Stimulated activated CD4-positive, alpha-beta T cell treated with anti-CD3 and anti-CD28 coated beads, Interleukin-2, amount 100 ng/mL, for 48 hours (primary cell): ENCODE data around the gene SLC35F6.
"Not testable (repeated sequence)": the region's sequence is repeated elsewhere in the genome, so short reads cannot be mapped to it uniquely, and the experiment has no call there.

Experiments
- DNase-seq, 2 donors: peaks; one replicate each; pipeline ENCODE4 v3.0.0-alpha.2; 2020

Gene SLC35F6

DNA sequence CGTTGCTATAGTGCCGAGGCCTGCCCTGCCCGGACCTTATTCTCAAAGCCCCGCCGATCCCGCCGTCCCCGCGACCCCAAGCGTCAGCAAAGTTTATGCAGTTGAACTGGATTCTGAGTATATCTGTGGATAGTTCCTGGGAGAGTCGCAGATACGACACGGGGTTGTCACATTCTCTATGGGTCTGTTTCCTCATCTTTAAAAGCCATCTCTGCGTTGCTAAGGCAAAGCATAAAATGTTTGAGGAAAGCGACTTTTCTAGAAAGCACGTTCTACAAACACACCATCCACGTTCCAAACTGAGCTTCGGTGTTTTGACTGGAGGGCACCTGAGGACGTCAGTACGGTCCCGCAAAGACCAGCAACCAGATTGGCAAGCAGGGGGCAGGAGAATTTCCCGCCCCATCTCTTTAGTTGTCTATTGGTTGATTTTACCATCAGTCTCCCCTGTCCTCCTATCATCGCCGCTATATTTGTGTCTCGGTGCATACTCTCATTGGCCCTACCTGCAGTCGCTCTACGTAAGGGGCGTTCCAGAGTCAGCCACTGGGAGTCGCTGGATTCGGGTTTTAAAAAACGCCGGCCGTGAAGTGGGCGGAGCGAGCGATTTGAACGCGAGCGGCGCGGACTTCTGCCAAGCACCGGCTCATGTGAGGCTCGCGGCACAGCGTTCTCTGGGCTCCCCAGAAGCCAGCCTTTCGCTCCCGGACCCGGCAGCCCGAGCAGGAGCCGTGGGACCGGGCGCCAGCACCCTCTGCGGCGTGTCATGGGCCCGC lies 21.5 kb downstream of the SLC35F6 start, which contains the start of gene CENPA:
Gene CENPA (plus strand): TSS at position 626 of the 776 bp plus-strand sequence. CDS start 141 bp downstream, at position 767.
- DNase-seq = peak; percentile 90 to 93

DNA sequence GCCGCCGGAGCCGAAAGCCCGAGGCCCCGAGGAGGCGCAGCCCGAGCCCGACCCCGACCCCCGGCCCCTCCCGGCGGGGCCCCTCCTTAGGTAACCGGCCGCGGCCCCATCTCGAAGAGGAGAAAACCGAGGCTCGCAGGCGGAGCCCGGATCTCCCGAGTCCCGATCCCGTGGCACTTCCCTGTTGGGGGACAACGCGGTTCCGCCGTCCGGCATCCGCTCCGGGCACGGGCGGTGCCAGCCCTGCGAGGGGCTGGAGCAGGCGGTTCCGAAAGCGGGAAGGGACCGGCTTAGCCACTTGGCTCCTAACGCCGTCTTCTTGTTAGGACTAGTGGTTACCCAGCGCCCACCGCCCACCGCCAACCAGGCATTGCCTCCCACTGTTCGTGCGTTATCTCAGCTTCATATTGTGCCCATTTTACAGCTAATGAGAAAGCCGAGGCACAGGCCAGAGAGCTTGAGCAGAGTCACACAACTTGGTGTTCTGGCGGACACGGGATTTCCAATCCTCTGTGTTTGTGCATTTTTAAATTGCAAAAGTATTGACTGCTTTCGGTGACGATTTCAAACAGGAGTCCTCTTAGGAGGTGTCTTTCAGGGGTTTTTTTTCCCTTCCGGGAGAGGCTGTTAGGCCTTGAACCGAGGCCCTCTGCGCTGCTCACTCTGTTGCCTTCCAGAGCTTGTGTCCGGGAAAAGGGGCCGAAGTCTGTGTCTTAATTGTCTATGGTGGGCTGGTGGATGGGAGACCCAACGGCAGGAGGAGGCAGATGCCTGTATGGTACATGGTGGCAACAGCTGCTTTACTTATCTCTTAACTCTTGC lies 22.3 kb downstream of the SLC35F6 start:
- peak in 1 of 2 donors; percentile 23 for DNase-seq

DNA sequence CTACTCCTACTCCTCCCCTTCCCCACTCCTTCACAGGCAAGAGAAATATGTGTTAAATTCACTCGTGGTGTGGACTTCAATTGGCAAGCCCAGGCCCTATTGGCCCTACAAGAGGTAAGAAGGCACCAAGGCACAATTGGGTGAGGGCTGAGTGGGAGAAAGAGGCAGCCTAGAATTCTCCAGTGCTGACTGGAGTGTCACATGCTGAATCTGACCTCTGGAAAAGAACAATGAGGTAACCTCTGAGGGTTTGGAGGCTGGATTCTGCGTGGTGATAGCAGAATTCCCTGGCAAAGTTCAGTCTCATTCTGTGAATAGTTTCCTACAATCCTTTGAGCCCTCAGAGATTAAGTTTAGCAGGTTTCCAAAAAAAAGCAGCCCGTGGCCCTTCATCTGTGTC lies 28.6 kb downstream of the SLC35F6 start:
- no peak for DNase-seq

- DNase-seq = no peak
Observed at GRCh38 chr2:26793518-26793917, 29.4 kb downstream of the SLC35F6 start.

DNA sequence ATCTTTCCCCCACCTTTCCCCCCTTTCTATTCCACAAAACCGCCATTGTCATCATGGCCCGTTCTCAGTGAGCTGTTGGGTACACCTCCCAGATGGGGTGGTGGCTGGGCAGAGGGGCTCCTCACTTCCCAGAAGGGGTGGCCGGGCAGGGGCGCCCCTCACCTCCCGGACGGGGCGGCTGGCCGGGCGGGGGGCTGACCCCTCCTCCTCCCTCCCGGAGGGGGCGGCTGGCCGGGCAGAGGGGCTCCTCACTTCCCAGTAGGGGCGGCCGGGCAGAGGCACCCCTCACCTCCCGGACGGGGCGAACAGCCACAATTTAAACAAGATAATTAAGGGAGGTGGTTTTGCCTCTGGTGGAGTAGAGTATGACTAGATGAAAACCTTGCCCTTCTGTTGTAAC lies 31.1 kb downstream of the SLC35F6 start:
- not testable (repeated sequence) for DNase-seq

- DNase-seq = no peak
Observed at GRCh38 chr2:26801328-26801727, 37.2 kb downstream of the SLC35F6 start.

GRCh38 chr2:26801796-26802195 lies 37.7 kb downstream of the SLC35F6 start:
- no peak for DNase-seq

DNA sequence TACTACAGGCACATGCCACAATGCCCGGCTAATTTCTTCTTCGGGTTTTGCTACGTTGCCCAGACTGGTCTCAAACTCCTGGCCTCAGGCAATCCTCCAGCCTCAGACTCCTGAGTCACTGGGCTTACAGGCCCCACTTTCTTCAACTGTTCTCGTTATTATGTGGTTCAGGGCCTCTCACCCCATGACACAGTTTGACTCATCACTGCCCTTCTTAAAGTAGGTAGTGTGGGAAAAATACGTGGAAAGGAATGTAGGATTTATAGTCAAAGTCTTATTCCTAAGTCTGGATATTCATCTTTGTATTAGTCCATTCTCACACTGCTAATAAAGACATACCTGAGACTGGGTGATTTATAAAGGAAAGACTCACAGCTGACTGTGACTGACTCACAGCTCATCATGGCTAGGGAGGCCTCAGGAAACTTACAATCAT lies 41.2 kb downstream of the SLC35F6 start:
- no peak for DNase-seq

GRCh38 chr2:26807788-26808460 lies 43.8 kb downstream of the SLC35F6 start:
- DNase-seq = no peak

GRCh38 chr2:26809211-26809610 lies 45.1 kb downstream of the SLC35F6 start:
- no peak for DNase-seq

DNA sequence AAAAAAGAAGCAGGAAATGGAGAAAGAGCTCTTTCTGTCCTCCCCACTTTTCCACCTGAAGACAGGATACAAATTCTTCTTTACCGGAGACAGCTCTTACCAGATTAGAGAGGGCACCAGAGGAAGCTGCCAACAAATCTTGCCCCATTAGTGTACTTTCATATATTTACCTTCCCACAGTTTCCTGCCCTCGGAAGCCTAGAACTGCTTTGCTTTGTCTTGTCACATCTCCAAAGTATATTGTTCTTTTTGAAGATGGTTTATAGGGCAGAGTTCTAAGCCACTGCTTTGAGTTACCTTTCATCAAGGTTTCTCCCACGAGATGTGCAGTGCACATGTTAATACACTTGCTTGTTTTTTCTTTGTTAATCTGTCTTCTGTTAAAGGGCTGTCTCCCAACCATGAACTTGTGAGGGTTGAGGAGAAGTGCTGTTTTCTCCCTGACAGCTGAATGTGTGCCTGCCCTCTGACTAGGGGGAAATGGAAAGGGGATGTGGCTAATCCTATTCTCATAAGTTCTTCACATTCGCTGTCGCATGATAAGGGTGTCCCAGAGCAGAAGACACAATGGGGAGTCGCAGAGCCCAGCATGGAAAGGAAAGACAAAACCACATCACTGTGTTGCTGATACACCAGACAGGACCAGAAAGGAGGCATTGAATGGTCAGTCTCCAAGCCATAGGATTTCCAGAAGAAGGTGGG lies 45.9 kb downstream of the SLC35F6 start:
- no peak for DNase-seq

DNA sequence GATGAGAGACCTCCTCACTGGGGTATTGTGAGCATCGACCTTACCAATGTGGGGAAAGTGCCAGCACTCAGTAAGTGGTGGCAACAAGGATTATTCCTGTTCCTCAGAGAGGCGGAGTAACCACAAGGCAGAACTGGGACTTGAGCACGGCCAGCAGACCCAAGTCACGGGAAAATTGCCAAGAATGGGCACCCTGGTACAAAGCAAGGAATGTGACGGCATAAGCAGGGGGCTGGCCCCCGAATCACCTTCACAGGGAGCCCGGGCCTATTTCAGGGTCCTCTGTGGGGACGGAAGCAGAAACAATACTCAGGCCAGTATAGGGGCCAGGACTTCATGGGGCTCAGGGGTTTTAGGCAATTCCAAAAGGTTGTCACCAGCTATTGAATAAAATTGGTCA lies 47.2 kb downstream of the SLC35F6 start:
- no peak for DNase-seq

DNA sequence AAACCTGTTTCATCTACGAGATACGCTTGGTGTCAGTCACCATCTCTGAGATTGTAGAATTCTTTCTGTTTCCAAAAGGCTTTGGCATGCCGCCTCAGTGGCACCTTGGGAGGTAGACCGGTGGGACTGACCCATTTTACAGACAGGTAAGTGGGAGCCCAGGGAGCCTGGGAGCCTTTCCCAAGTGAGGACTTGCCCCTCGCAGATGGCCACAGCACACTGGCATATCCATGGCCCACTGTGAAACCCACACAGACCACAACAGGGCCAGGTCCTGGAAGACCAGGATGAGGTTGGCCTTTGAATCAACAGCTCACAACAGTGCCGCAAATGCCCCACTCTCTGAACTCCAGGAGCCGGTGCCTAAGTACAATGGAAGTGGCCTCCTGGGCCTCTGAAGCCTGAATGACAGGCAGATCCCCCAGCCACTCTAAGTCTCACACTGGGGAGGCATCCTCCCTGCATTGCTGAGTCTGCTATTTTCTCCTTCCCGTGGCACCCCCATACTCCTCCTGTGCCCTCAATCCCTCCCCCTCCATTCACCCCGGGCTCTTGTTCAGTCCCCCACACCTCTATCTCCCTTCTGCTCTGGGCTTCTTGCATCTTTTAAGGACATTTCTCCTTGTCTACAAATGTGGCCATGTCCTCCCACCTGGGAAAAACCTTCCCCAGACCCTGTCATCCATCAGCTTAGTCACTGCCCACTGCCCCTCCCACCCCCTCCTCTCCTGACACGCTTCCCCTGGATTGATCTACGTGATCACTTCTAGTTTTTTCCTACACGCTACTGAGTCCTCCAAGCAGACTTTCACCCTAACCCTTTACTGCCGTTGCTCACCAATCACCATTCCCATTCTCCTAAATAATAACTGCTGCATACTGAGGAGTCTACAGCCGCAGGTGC lies 48.0 kb downstream of the SLC35F6 start:
- no peak for DNase-seq

DNA sequence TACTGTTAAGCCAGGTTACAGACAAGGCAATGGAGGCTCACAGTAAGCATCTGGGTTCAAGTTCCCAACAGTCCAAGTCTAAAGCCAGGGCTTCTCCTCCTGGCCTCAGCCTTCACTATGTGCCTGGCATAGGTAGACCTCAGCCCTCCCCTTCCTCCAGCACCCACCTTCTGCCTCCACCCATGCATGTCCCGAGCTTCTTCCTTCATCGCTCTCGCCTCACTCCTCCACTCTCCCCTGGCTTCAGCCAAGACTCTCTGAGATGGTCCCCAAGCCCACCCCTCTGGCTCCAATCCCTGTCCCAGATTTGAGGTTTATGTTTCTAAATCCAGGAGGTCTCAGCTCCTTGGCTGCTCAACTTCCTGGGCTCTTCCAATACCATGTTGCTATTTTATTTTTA lies 48.6 kb downstream of the SLC35F6 start:
- no peak for DNase-seq

GRCh38 chr2:26814072-26814765 lies 50.1 kb downstream of the SLC35F6 start:
- DNase-seq = not testable (repeated sequence)

DNA sequence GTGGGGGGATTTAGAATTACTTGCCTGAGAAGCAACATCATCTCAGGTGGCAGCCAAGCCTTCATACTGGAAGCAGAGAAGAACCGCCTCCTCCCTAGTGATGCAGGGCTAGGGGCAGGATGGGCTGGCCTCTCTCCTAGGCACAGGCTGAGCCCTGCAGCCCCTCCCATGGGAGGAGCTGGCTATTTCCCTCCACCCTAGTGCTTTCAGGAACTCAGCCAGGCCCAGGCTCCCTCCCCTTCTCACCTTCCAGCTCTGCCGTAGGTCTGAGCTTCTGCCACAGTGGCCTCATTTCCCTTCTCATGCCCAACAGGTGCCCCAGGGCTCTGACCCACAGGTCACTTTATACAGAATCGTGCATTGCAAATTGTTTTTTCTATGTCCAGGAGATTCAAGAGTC lies 52.8 kb downstream of the SLC35F6 start:
- DNase-seq = no peak

- no peak for DNase-seq
Observed at GRCh38 chr2:26818255-26818654, 54.2 kb downstream of the SLC35F6 start.

- no peak for DNase-seq
Observed at GRCh38 chr2:26818972-26819371, 54.9 kb downstream of the SLC35F6 start.

DNA sequence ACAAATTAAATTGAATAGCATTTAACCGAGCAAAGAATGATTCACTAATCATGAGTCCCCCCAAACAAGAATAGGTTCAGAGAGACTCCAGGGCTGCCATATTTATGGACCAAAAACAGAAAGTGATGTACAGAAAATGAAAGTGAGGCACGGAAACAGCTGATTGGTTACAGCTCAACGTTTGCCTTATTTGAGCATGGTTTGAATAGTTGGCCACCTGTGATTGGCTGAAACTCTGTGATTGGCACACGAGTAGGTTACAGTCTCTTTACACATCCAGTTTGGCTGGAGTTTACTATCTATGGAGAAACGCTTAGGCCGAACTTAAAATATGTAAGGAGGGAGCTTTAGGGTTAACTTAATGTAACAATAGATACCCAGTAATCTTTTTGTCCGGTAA lies 56.8 kb downstream of the SLC35F6 start:
- DNase-seq = no peak

GRCh38 chr2:26822877-26823276 lies 58.8 kb downstream of the SLC35F6 start:
- no peak for DNase-seq
